DMS53 (cell line): Measurements from ENCODE around the gene BBS2.
A peak's percentile ranks its signal among the peaks of the same experiment; 100 is the strongest.

Experiments
- DNase-seq: peaks from one replicate; lab custom pipeline; 2025; lab: John Stamatoyannopoulos, UW

Gene BBS2

GRCh38 chr16:56477096-56477878 lies 42.5 kb downstream of the BBS2 start:
- peak; percentile 30 for DNase-seq

DNA sequence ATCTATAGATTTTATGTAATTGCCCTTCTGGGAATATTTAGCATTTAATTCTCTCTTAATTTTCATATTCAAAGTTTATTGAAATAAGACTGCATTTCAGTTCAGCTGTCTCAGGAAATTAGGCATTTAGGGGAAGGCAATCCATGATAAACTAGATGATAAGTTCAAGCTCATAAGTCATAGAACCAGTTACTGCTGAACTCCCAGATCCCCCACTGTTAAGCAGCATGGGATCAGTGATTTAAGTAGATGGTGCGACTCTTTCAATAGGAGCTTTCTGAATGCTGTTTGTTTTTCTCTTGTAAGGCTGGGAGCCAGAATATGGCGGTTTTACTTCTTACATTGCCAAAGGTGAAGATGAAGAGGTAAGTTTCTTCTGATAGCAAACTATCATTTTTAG lies 44.6 kb downstream of the BBS2 start:
- no peak for DNase-seq

DNA sequence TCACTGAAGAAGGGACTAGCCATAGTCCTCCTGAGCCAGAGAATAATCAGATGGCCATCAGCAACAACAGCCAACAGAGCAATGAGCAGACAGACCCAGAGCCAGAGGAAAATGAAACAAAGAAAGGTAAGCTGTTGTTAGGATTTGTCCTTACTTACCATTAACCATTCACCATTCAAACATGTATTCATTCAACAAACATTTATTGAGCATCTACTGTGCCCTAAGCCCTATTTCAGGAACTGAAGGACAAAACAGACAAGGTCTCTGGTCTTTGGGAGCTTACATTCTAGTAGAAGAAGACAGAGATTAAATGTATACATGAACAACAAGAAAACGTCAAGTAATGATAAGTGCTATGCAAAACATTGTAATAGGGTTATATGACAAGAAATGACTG lies 49.2 kb downstream of the BBS2 start:
- no peak for DNase-seq

DNA sequence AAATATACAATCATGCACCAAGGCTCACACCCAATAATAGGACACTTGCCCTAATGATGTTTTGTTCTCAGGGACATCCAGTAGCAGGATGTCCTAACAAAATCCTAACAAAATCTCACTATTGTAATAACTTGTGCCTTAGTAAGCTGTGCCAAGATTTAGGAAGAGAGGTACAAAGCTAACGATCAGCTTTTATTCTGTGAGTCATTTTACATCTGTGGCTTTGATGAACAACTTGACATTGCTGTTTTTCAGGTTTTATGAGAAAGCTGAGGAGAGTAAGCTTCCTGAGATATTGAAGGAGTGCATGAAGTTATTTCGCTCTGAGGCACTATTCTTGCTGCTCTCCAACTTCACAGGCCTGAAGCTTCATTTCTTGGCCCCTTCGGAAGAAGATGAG lies 49.6 kb downstream of the BBS2 start:
- no peak for DNase-seq

- DNase-seq: no peak
These were observed 50.1 kb downstream of the BBS2 start for GRCh38 chr16:56469748-56470147.

DNA sequence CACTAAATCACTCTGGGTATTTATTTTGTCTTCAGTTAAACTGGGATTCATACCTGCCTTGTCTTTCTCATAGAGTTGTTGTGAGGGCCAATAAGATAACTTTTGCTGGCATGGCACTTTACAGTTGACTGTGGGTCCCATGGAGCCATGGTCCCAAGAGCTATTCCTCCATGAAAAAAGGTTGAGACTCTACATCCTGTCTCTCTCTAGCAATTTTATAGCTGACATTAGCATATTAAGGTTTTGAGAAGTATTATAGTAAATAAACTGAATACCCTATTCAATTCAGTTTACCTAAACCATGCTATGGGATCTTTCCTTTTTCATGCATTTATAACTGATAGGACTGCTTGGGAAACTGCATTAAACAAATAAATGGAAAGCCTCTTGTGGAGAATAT lies 51.0 kb downstream of the BBS2 start:
- no peak for DNase-seq

GRCh38 chr16:56466344-56466743 lies 53.5 kb downstream of the BBS2 start:
- DNase-seq: no peak

DNA sequence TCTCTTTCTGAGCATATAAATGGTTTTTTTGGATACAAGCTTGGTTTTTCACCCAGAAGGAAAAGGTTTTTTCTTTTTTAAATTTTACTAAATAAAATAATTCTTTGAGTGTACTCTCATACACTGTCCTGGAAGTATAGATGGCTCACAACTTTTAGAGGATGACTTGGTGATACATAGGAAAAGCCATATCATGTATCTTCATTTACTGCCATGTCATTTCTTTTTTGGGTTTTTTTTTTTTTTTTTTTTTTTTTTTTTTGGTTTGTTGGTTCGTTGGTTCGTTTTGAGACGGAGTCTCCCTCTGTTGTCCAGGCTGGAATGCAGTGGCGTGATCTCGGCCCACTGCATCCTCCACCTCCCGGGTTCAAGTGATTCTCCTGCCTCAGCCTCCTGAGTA lies 56.7 kb downstream of the BBS2 start:
- no peak for DNase-seq

- DNase-seq: no peak
These were observed 57.6 kb downstream of the BBS2 start for GRCh38 chr16:56462064-56462796.

GRCh38 chr16:56460101-56460500 lies 59.7 kb downstream of the BBS2 start:
- no peak for DNase-seq

GRCh38 chr16:56457927-56458470 lies 61.8 kb downstream of the BBS2 start:
- DNase-seq: no peak

DNA sequence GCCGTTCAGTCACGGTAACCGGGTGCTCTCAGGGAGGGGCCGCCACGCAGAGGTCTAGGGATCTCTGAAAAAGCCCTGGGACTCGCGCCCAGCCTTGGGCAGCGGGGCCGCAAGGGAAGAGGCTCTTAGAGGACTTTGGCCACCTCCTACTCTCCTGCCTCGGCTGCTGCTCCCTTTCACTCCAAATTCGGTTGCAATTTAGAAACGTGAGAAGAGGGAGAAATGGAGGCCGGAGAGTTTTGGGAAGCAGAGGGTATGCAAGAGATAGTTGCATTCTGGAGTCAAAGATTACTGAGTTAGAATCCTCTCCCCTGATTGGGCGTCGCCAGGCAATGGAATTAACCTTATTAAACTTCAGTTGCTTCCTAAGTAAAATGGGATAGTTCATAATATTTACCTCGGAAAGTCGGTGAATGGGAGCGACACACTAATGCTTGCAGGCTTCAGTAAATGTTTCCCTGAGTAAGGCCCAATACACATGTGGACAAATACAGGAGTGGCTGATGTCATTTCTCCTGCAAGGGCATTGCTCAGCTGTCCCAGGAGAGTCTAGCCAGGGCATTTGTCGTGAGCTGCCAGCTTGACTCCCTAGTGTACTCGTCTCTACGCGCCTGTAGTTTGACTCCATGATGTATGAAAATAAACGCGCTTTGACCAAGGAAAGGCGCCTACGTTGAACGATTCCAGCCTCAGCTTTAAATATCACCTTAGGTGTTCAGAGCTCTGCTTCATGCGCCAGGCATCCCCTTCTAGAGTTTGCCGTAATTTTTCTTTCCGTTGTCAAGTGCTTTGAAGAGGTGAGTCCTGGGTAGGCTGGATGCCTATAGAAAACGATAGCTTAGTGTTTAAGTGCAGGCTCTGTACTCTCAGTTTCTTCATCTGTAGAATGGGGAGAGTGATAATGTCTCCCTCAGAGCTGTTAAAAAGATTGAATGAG lies 67.8 kb downstream of the BBS2 start:
- peak; percentile 88 for DNase-seq

- peak; percentile 99 for DNase-seq
These were observed 68.7 kb downstream of the BBS2 start, which contains the start of the genes NUDT21 and OGFOD1 for GRCh38 chr16:56450986-56451752. TSS of gene NUDT21 (minus strand) at chr16:56451332. CDS start at chr16:56451202, 130 bp downstream. TSS of gene OGFOD1 (plus strand) at chr16:56451554. CDS start at chr16:56451613, 59 bp downstream.

GRCh38 chr16:56450275-56450985 lies 69.4 kb downstream of the BBS2 start:
- no peak for DNase-seq

GRCh38 chr16:56448005-56448404 lies 71.8 kb downstream of the BBS2 start:
- no peak for DNase-seq

DNA sequence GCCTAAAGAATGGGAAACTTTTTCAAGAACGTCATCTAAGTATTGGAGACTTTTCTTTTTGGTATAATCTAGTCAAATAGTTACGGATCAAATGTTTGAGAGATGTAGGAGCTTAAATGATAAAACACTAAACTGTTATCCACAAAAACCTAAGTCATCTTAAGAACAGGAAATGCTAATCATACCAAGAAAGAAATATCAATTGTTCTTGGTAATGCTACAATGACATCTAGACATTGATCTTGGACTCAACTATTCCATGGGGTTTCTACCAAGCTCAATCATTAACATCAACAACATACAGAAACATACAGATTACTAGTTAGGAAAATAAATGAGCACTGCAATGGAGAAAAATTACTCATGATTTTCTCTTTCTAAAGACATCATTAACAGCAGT lies 72.5 kb downstream of the BBS2 start:
- DNase-seq: no peak

GRCh38 chr16:56438038-56438437 lies 81.8 kb downstream of the BBS2 start:
- DNase-seq: no peak

DNA sequence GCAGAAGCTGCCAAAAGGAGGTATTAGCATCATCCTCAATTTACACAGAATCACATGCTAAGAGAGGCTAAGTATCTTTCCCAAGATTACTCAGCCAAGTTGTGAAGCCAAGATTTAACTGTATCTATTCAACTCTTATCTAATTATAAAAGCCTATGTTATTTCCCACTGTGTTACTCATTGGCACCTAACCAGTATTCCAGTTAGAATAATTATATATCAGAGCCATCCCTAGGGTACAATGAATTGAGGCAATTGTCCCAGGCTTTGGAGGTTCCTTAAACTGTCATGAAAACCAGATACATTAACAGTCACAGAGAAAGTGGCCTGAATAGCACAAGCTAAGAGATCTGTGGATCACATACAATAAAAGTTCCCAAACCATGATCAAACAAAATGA lies 83.6 kb downstream of the BBS2 start:
- no peak for DNase-seq
